HEK293 (cell line): ENCODE data around the gene SPOUT1.

Source experiments
- GLI4 ChIP-seq: fragments of 450-650 bp; formaldehyde crosslinking; IDR thresholded peaks from 2 replicates; pipeline ENCODE4 v1.5.1; 2016; ENCODE audit warnings: missing biosample characterization, missing genetic modification characterization
- KLF16 ChIP-seq: fragments of 450-650 bp; formaldehyde crosslinking; IDR thresholded peaks from 2 replicates; pipeline ENCODE4 v1.5.1; 2017; ENCODE audit warnings: missing biosample characterization, missing genetic modification characterization
- PRDM2 ChIP-seq: fragments of 450-650 bp; formaldehyde crosslinking; IDR thresholded peaks from 2 replicates; pipeline ENCODE4 v1.5.1; 2016; ENCODE audit warnings: missing biosample characterization, missing genetic modification characterization, borderline replicate concordance
- SETDB1 ChIP-seq: IDR thresholded peaks from one replicate; pipeline ENCODE4 v1.6.1; 2017; ENCODE audit warnings: mild to moderate bottlenecking, low read length, moderate library complexity, mixed read lengths; ENCODE audit not compliant: insufficient read length
- ZBTB10 ChIP-seq: fragments of 450-650 bp; formaldehyde crosslinking; IDR thresholded peaks from 2 replicates; pipeline ENCODE4 v1.5.1; 2016; ENCODE audit warnings: missing biosample characterization, missing genetic modification characterization
- ZFP3 ChIP-seq: fragments of 450-650 bp; formaldehyde crosslinking; IDR thresholded peaks from 2 replicates; pipeline ENCODE4 v1.5.1; 2016; ENCODE audit warnings: low read depth, missing biosample characterization, missing genetic modification characterization
- ZNF114 ChIP-seq: fragments of 450-650 bp; formaldehyde crosslinking; IDR thresholded peaks from 2 replicates; pipeline ENCODE4 v1.5.0; 2017; ENCODE audit warnings: missing biosample characterization, missing genetic modification characterization
- ZNF202 ChIP-seq: fragments of 450-650 bp; formaldehyde crosslinking; IDR thresholded peaks from 2 replicates; pipeline ENCODE4 v1.5.1; 2016; ENCODE audit warnings: missing biosample characterization, missing genetic modification characterization, borderline replicate concordance
- ZNF211 ChIP-seq: fragments of 450-650 bp; formaldehyde crosslinking; IDR thresholded peaks from 2 replicates; pipeline ENCODE4 v1.5.1; 2016; ENCODE audit warnings: low read depth, missing biosample characterization, missing genetic modification characterization
- ZNF266 ChIP-seq: fragments of 450-650 bp; formaldehyde crosslinking; IDR thresholded peaks from 2 replicates; pipeline ENCODE4 v1.5.1; 2016; ENCODE audit warnings: missing biosample characterization, missing genetic modification characterization, low read depth
- ZNF280C ChIP-seq: fragments of 450-650 bp; formaldehyde crosslinking; IDR thresholded peaks from 2 replicates; pipeline ENCODE4 v1.5.1; 2016; ENCODE audit warnings: missing biosample characterization, missing genetic modification characterization
- ZNF350 ChIP-seq: fragments of 450-650 bp; formaldehyde crosslinking; IDR thresholded peaks from 2 replicates; pipeline ENCODE4 v1.5.0; 2017; ENCODE audit warnings: missing biosample characterization, mild to moderate bottlenecking, missing genetic modification characterization
- ZNF37A ChIP-seq: fragments of 450-650 bp; IDR thresholded peaks from 2 replicates; pipeline ENCODE4 v1.5.1; 2018; ENCODE audit warnings: missing biosample characterization, missing genetic modification characterization
- ZNF416 ChIP-seq: fragments of 450-650 bp; formaldehyde crosslinking; IDR thresholded peaks from 2 replicates; pipeline ENCODE4 v1.5.1; 2016; ENCODE audit warnings: missing biosample characterization, missing genetic modification characterization
- ZNF514 ChIP-seq: fragments of 450-650 bp; formaldehyde crosslinking; IDR thresholded peaks from 2 replicates; pipeline ENCODE4 v1.5.1; 2016; ENCODE audit warnings: missing biosample characterization, missing genetic modification characterization
- ZNF518A ChIP-seq: fragments of 450-650 bp; formaldehyde crosslinking; conservative IDR thresholded peaks from 2 replicates; pipeline ENCODE4 v1.5.1; 2016; ENCODE audit warnings: low read depth, missing biosample characterization, missing genetic modification characterization
- ZNF544 ChIP-seq: fragments of 450-650 bp; formaldehyde crosslinking; IDR thresholded peaks from 2 replicates; pipeline ENCODE4 v1.5.0; 2017; ENCODE audit warnings: missing biosample characterization, missing genetic modification characterization
- ZNF548 ChIP-seq: fragments of 450-650 bp; formaldehyde crosslinking; IDR thresholded peaks from 2 replicates; pipeline ENCODE4 v1.5.1; 2016; ENCODE audit warnings: missing biosample characterization, missing genetic modification characterization
- ZNF621 ChIP-seq: fragments of 450-650 bp; formaldehyde crosslinking; IDR thresholded peaks from 2 replicates; pipeline ENCODE4 v1.5.1; 2017; ENCODE audit warnings: missing biosample characterization, missing genetic modification characterization
- ZNF692 ChIP-seq: fragments of 450-650 bp; formaldehyde crosslinking; IDR thresholded peaks from 2 replicates; pipeline ENCODE4 v1.5.1; 2016; ENCODE audit warnings: missing biosample characterization, missing genetic modification characterization
- ZNF843 ChIP-seq: fragments of 450-650 bp; formaldehyde crosslinking; IDR thresholded peaks from 2 replicates; pipeline ENCODE4 v1.5.1; 2016; ENCODE audit warnings: missing biosample characterization, missing genetic modification characterization

The SPOUT1 gene

GRCh38 chr9:128829477-128830251, at the start of gene SPOUT1 (continued):
- no peak for TF ChIP-seq ZNF518A (tag by site-specific recombination)
- no peak for TF ChIP-seq ZNF37A (tag by site-specific recombination)
- TF ChIP-seq ZNF514 (tag by site-specific recombination), result no peak
- no peak for TF ChIP-seq ZNF211 (tag by site-specific recombination)
- no peak for TF ChIP-seq ZFP3 (tag by site-specific recombination)
- no peak; the same call in 1 of the 2 replicates for TF ChIP-seq KLF16 (tag by site-specific recombination)
- TF ChIP-seq ZNF621, result no peak
- TF ChIP-seq SETDB1, result no peak
- no peak for TF ChIP-seq ZBTB10
- TF ChIP-seq ZNF416 (tag by site-specific recombination), result no peak
- no peak for TF ChIP-seq ZNF114 (tag by site-specific recombination)
- no peak for TF ChIP-seq ZNF266
- TF ChIP-seq ZNF548 (tag by site-specific recombination), result no peak
- no peak for TF ChIP-seq PRDM2 (tag by site-specific recombination)
- no peak for TF ChIP-seq GLI4 (tag by site-specific recombination)
- TF ChIP-seq ZNF544, result no peak
- TF ChIP-seq ZNF692 (tag by site-specific recombination), result peak; percentile 59; the same call in 1 of the 2 replicates
- no peak for TF ChIP-seq ZNF280C (tag by site-specific recombination)
- TF ChIP-seq ZNF843 (tag by site-specific recombination), result no peak
- TF ChIP-seq ZNF350 (tag by site-specific recombination), result no peak
- no peak for TF ChIP-seq ZNF202
